Stimulated activated CD8-positive, alpha-beta memory T cell treated with anti-CD3 and anti-CD28 coated beads, Interleukin-15, amount 100 ng/mL, for 4 hours (primary cell): ENCODE measurements around the gene GPN3.
"Not testable (repeated sequence)": the region's sequence is repeated elsewhere in the genome, so short reads cannot be mapped to it uniquely, and the experiment has no call there.

Experiments
- DNase-seq, 2 donors: peaks; one replicate each; pipeline ENCODE4 v3.0.0-alpha.2; 2020; ENCODE audit warnings: low read depth in 2 of 2

GPN3 gene

DNA sequence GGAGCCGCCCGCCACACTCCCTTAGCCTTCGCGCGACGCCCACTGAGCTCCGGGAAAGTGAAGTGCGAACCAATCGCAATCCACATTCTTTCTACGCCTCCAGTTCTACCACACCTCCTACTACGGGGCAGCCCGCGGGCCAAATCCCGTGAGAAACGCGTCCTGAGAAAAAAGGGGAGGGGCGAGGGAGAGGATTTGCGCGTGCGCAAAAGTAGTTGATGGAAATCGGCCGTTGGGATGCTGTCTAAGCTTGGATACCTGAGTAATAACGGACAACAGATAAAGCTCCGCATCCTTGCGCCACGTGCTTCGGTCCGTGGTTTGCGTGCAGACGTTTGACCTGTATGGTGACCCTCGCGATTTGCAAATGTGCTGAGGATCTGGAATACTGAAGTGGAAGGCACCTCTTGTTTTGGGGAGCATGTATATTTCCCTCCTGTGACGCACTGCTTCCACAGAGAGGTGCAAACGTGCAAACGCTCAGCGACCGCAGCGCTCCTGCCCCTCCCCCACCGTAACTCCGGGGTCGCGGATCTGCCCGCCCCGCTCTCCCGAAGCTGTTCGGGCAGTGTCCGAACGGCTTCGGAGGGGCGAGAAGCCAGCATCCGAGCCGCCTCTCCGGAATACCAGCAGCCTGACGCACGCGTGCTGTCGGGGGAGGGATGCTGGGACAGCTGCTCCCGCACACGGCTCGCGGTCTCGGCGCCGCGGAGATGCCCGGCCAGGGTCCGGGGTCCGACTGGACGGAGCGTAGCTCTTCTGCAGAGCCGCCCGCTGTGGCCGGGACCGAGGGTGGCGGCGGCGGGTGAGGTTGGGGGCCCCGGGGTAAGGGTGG, at the start of gene GPN3, which contains the start of gene FAM216A:
GPN3 (minus strand) TSS at position 44 of the 835 bp plus-strand sequence. CDS start 54 bp downstream, outside the sequence.
FAM216A (plus strand) TSS at position 632 of the 835 bp plus-strand sequence; CDS start at position 663, 31 bp downstream.
- peak; percentile 85 to 92 for DNase-seq

DNA sequence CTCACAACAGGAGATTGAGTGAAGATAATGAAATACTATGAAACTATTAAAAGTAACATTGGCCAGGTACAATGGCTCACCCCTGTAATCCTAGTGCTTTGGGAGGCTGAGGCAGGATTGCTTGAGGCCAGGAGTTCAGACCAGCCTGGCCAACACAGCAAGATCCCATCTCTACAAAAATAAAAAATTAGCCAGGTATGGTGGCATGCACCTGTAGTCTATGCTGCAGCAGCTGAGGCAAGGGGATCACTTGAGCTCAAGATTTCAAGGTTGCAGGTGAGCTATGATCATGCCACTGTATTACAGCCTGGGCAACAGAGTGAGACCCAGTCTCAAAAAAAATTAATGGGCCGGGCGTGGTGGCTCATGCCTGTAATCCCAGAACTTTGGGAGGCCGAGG, 48.9 kb upstream of the GPN3 start:
- no peak for DNase-seq

DNA sequence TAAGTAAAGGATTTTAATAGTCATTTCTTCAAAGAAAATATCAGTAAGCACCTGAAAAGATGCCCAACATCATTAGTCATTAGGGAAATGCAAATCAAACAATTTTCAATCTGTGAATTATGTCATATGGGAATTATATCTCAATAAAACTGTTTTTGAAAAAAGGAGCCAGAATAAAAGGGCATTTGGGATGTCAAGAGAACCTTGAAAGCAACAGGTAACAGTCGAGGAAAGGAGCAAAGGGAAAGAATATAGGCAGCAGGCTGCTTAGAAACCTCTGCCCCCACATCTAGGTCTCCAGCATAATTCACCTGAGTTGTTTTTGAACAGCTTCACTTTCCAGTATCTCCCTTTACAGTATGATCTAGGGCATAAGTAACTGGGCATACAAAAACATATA, 46.3 kb upstream of the GPN3 start:
- no peak for DNase-seq

DNA sequence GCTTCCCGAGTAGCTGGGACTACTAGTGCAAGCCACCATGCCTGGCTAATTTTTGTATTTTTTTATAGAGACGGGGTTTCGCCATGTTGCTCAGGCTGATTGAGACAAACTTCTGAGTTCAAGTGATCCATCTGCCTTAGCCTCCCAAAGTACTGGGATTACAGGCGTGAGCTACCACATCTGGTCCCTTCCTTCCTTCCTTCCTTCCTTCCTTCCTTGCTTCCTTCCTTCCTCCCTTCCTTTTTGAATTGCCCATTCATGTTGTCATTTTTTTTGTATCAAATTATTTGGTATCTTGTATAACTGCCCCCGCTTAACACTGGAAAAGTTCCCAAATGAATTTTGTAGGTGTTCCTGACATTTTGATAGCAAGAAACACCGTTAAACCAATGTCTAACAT, 45.8 kb upstream of the GPN3 start:
- DNase-seq = no peak

DNA sequence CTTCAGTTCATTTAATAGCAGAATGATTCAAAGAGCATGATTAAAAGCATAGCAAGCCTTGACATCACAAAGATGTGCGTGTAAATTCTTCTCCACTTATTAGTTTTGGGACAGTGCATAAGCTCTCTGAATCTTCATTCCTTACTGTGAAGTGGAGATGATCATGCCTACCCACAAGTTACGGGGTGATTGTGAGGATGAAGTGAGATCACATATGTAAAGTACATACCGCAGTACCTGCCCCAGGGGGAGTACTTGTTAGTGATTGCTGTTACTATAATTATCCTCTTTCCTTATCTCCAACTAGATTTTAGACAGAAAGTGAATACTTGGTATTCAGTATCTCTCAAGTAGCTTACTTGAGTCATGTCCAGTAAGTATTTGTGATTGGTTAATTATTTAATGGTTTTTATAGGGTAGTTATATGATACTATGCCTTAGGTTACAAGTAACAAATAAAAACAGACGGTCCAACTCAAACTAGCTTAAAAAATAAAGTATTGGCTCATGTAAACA, 40.1 kb upstream of the GPN3 start:
- DNase-seq = no peak

DNA sequence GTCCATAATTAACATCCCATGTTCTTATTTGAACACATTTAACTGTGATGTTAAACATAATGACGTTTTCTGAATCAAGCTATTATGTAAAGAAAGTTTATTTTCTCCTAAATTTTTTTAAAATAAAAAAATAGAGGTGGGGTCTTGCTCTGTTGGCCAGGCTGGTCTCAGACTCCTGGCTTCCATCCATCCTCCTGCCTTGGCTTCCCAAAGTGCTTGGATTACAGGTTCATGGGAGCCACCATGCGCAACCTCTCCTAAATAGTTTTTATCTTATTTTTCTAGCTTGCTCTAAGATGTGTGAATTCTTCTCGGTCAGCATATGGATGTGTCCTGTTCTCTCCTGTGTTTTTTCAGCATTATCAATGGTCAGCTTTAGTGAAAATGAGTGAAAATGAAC, 37.3 kb upstream of the GPN3 start:
- no peak for DNase-seq

DNA sequence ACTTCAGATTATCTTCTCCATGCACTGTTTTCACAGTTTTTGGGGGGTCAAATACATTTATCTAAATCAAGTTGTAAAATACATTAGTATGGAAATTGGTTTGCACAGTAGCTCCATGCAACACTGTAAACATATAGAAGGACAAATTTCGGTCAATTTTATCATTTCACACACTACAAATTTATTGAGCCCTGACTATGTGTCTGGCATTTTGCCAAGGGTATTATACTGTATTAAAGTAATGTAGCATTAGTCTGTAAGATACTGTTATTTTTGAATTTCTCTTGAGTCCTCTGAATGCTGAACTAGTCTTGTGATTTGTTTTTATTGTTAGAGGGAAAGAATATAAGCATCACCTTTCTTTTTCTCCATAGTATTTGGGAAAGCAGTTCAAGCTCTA, 35.4 kb upstream of the GPN3 start:
- no peak for DNase-seq

DNA sequence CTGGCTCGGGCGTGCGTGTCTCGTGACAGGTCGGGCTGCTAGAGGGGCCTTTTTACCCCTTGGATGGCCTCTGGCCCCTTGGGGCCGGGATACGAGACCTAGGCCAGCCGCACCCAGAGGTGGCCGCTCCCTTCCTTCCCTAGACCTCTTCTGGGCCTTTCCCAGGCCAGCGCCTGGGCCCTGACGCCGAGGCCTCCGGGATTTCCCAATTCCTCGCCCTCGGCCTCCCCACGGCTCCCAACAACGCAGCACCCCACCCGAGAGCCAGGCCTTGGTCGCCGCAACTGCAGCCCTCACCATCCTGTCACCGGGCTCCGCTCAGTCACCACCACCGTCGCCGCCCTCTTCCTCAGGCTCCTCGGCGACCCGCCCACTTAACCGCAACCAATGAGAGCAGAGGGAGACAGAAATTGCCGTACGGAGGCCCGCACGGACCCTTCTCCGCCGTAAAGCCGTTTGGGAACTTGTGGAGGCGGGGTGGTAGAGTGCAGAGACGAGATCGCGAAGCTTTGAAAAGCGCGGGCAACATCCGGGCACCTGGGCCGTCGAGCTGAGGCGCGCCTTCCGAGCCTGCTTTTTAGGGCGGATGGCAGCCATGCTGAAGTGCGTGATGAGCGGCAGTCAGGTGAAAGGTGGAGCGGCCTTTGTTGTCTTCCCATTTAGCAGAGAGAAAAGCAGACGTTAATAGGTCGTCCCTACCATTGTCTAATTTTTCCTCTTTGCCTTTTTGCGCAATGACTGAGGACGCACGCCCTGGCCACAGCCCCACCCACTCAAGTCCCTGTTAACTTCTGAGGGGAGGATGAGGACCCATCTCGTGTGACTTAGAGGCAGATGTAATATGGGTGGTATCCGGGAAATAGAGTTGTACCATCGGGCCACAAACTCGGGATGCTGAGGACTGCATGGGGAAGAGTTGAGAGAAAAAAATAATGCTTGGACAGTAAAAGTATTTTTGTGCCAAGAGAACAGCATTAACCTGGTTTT, 34.0 kb upstream of the GPN3 start, which contains the start of the genes RAD9B and VPS29:
RAD9B (plus strand) TSS at position 580 of the 987 bp plus-strand sequence; CDS start at position 587, 7 bp downstream.
VPS29 (minus strand) TSS at position 360 of the 987 bp plus-strand sequence; CDS start at position 300, 60 bp downstream.
- peak; percentile 97 to 98 for DNase-seq

DNA sequence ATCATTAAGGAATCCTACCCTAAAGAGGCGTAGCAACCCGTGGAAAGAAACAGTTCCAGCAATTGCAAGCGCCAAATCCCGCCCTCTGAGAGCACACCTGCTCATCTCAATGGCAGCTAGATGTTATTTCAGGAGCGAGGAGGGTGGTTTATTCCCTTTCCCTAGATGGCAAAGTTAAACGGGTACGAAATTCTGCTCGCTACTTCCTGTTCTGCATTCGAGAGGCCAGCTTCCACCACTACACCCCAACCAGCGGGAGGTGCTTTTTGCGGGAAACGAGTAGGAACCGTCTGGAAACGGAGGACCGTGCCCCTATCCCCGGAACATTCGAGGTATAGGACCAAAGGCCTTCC, 33.3 kb upstream of the GPN3 start:
- no peak for DNase-seq

DNA sequence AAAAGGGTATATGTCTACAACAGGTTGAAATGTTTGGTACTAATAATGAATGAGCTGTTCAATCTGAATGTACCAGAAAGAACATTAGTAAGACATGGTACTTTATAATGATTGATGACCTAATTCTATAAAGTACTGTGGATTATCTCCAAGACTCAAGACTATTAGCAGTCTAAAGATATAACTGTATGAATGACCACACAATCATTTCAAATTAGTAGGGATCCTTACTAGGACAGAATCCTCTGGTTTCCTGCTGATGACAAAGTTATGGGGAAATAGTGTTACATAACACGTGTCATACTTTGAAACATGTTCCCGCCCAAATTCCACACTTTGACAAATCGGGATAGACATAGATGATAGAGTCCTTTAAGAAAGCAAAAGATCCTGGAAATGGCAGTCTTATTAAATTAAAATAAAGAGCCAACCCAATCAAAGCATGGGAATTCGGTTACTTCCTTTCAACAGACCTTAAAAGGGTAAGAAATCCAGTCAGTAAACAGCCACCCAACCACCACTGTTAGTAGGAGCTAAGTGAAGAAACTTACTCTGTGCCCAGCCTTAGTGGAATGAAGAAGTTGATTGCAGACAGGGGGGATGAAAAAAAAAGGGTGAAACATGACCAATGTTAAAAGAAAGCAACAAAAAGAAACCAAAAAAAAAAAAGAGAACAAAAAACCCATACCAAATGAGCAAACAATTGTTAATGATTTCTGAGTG, 31.1 kb upstream of the GPN3 start:
- no peak for DNase-seq

DNA sequence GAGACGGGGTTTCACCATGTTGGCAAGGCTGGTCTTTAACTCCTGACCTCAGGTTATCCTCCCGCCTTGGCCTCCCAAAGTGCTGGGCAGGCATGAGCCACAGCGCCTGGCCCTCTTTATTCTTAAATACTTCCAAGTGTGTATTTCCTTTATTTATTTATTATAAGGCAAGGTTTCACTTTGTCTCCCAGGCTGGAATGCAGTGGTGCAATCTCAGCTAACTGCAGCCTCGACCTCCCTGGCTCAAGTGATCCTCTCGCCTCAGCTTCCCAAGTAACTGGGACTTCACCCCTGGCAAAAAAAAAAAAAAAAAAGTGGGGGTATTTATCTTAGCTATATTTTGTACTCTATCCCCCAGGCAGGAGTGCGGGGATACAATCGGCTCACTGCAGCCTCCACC, 7.4 kb upstream of the GPN3 start:
- no peak for DNase-seq

DNA sequence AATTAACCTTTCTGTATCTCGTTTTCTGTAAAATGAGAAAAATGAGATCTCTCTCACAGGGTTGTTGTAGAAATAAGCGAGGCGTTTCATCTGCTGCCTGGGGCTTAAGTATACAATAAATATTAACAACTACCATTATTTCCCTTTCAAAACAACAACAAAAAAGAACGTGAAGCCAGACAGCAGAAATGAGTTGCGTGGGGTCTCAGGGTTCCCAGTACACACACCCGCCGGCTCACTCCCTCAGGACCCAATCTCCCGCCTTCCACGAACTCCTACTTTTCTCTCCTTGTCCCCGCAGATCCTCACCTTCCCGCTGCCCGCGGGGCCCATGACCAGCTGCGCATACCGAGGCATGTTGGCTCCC, 227 bp downstream of the GPN3 start:
- DNase-seq = no peak

DNA sequence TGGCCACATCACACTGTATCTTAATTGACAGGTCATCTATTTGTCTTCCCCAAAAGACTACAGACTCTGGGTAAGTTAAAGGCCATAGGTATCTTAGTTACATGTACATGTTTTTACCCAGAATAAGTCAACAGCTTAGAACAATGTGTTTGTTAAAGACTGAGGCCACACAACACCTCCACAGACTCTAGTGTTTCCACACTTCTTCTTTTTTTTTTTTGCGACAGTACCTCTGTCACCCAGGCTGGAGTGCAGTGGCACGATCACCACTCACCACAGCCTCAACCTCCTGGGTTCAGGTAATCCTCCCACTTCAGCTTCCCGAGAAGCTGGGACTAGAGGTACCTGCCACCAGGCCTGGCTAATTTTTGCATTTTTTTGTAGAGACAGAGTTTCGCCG, 1.3 kb downstream of the GPN3 start:
- DNase-seq = no peak

DNA sequence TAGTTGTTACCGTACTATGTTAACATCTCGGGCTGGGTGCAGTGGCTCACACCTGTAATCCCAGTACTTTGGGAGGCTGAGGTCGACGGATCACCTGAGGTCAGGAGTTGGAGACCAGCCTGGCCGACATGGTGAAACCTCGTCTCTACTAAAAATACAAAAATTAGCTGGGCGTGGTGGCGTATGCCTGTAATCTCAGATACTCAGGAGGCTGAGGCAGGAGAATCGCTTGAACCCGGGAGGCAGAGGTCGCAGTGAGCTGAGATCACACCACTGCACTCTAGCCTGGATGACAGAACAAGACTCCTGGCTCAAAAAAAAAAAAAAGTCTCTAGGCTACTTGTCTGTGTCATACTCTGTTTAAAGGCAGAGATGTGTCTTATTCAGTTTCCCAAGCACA, 2.3 kb downstream of the GPN3 start:
- not testable (repeated sequence) for DNase-seq

DNA sequence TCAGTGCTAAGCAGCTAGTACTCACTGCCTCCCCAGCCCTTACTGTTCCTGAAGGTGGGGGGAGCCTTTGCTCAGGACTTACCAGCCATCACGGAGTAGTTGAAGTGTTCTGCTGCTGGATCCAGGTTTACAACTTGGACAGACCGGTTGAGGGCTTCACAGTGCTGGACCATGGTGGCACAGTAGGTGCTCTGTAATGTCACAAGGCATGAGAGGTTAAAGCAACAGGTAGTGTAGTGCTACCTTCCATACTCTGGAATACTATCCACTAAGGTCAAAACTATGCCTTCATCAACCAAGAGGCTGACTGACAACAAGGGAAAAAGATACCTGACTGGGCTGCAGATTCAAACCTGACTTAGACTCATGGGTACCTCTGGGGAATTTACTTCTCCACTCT, 3.0 kb downstream of the GPN3 start:
- no peak for DNase-seq

DNA sequence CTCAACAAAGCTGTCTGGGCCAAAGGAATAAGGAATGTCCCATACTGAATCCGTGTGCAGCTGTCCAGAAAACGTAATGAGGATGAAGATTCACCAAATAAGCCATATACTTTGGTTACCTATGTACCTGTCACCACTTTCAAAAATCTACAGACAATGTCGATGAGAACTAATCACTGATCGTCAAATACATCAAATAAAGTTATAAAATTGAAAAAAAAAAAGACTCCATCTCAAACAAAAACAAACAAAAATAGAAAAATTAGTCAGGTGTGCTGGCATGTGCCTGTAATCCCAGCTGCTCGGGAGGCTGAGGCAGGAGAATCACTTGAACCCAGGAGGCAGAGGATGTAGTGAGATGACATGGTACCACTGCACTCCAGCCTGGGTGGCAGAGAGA, 6.9 kb downstream of the GPN3 start:
- not testable (repeated sequence) for DNase-seq

DNA sequence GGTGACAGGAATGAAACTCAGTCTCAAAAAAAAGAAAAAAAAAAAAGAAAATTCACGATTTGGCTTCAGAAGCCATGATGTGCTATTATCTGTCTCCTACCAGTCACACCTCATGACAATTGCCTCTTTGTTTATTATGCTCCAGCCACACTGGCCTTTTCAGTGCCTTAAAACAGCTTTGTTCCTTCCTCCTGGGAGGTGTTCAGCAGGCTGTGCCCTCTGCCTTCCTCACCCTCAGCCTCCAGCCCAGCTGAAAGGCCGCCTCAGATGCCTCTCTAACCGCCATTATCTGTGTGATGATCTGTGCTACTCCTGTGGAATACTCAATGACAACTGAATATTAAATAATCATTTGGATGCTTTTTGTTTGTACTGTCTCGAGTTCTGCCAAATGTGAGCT, 9.3 kb downstream of the GPN3 start:
- DNase-seq = no peak

DNA sequence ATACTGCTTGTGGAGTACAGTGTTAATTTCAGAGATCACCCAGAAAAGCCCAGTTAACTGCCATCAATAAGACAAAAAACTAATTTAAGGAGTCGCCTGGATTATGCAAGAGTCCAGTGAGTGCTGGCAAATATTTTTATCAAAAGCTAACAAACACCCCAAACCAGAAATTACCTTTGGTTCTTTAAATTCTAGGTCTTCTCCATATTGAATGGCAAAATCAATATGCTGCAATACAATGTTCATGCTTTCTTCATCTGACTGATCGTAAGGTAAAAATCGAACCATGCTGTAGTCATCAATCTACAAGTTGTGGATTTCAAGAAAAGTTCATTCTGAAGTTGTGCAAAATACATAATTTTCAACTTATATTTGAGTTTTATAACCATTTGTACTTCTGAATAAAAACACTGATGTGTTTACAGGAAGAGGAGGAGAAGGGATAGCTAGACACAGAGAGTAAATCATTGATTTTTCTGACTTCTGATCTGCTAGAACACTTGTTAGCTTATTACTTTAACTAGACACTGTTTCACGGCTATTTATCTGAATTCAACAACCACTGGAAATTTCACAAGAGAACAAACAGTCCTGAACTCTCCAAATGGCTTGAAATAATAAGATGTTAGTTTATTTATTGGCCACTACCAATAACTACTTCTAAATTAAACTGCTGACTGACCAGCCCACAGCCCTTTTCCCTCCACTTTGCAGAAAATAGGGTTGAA, 14.3 kb downstream of the GPN3 start:
- DNase-seq = no peak

DNA sequence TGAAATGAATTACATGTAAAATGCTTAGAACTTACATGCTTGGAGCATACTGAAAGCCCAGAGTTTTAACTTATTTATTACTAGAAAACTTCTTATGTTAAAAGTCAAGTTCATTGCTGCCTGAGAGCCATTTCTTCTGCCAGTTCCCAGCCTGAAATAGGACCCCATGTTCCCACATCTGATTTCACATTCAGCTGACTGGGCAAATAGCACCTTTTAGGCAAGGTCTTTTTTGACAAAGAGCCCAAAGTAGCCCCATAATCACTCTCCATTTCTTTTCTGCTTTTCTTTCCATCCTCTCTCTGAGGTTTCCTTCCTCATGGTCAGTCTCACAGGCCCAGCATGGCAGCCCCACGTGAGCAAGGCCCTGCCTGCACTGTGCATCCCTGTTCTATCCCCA, 16.8 kb downstream of the GPN3 start:
- no peak for DNase-seq

DNA sequence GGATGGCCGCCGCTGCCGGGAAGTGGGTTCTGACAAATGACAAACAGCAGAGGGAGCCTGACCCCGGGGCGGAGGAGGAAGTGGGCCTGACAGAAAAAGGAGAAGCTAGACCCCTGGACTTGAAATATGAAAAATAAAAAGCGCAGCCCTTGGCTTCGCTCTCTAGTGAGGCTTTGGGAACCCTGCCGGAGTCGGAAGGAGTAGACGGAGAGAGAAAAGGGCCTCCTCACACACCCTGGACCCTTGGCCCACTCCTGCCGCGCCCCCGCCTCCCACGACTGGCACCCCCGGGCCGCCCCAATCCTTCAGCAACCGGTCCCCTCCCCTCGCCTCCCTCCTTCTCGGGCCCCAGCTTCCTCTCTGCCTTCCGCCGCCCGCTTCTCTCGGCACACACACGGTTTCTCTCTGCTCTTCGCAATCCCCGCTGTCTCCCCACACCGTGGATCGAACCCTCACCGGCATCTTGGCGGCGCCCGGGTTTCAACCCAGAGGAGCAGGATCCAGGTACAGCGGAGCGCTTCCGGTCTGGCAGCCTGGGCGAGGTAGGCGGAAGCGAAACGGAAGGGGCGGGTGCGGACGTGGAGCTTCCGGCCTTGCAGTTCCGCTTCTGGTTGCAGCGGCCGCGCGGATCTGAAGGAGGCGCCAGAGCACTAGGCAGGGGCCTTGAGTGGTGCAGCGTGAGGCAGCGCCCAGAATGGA, 18.1 kb downstream of the GPN3 start, which contains the start of gene ARPC3:
ARPC3 (minus strand) TSS at position 539 of the 699 bp plus-strand sequence; CDS start at position 462, 77 bp downstream.
- DNase-seq = peak; percentile 88 to 90
